ENCODE data around the gene FBXL17.

The FBXL17 gene

DNA sequence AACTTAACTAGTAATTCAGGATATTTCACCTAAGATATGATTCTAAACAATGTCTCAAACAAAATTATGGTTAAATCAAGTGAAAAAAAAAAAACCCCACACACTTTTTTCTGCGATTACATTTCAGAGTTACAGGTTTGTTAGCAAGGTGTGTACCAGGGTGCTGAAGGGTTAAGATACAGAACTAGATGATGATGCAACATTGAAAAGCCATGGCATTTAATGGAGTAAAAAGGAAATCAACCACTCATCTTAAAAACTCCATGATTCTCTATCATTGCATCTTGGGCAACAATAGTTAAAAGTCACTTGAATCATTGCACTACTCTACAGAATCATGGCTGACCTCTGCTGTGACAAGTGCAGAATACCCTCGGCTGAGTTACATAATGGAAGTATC is 440.9 kb downstream of the FBXL17 start:
- no peak for DNase-seq

DNA sequence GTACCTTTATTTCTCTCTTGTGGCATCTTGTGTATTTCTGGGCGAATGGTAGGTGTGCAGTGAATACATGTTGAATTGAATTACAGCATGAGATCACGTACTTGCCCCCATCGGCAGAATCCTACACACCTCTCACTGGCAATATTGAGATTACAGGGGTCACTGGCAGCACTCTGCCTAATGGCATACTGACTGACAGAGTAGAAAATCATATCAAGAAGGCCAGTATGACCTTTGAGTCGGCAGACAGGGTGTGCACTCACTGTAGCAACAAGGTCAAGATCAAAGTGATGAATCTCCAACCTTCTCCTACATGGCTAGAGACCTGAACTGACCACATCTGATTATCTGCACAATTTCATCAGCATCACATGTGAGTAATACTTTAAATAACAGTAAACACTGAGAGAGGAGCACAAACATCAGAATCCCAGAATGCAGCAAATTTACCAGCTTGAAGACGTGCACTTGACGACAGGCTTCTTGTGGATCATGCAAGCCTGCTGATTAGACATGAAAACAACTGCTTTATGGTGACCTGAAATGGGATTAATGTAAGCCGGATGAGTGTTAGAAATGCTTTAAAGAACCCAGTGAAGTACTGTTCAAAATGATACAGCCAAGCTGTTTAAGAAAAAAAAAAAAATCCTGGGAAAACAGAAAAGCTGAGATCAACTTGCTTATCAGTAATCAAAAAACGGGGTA is 444.1 kb downstream of the FBXL17 start:
- DNase-seq, result no peak

DNA sequence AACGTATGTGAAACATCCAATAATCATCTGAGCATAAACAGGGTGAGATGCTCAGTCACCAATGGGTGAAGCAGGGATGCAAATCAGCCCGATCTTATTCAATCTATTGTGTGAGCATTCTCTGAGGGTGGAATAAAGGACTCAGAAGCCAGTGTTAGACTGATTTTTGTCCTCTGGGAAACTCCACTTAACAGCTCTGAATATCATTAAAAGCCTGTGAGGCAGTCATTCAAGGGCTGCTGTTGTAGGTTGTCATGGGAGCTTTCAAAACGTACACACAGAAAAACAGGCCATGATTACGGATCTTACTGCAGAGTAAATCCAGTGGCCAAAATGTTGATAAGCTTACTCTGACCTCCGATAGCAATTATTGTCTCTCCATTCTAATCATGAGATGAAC is 444.7 kb downstream of the FBXL17 start:
- no peak for DNase-seq

DNA sequence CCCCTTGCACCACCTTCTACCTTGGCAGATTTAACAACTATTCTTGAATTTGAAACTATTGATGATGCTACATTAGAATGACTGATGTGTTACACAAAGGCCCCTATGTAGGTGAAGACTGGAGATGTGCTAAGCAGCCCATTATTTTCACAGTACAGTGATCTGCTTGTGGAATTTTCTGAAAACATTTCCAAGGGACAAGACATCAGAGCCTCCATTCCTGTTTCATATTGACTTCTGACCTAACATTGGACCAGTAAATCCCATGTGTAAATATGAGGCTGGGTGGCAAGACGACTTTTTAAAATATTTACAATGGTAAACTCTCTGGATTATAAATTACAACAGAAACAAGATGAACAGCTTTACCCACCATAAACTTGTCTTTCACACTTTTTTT is 445.4 kb downstream of the FBXL17 start:
- DNase-seq, result no peak

DNA sequence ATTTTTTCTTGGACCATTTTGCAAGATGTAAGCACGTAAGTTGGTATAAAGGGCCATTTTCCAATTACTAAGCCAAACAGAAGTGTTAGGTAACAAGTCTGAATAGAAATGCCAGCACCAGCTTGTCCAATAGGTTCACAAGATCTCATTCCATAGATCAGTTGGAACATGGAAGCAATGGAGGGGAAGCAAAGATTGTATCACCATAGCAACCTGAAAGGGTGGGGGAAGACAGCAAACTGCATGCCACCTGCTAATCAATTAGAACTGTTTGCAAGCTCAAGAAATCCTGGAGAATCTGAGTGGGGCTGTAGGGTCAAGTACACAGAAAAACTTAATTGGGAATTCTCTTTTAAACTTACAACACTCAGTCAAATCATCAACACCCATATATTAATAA is 446.3 kb downstream of the FBXL17 start:
- no peak for DNase-seq

DNA sequence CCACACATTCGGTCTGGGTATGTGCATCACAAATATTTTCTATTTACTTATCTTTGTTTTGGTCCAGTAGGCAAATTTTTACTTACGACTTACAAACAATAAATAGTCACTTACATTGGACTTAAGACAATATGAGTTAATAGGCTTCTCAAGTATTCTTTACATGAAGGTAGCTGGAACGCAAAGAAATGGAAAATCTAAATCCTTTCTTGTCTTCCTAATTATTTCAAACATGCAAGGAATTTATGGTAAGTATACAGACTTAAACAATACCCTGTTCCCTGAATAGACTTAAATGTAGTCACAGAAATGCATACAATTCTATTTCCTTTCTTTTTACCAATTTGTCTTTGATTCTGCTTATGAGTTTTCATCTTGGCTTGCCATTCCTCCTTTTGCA is 448.6 kb downstream of the FBXL17 start:
- no peak for DNase-seq

DNA sequence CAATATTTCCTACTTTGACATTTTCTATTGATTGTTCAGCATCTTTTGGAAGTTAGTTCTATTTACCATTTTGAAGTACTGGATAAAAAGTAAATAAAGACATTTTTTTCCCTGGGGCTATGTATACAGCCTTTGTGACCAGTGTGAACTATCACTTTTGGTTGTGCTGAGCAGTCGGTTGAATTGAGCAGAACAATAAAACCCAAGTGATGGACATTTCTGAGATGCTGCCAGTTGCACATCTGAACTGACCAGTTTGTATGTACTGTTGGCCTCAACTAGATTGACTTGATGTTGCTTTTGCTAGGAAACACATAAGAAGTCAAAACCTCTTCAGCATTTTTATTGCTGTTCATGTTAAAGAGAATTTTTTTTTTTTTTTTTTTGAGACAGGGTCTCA is 451.0 kb downstream of the FBXL17 start:
- no peak for DNase-seq

DNA sequence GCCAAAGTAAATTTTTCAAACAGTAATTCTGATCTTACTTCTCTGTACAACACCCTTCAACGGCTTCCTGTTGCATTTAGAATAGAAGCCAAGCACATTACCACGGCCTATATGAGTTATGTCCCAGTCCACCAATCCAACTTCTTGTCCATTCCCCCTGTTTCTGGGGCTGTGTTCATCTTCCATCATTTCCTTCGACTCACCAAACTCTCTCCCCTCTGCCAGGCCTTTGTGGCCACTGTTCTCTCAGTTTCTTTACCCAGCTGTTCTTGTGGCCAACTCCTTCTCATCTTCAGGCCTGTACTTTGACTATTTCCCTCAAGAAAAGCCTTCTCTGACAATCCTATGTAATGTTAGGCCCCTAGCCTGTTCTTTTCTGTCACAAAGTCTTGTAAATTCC is 451.8 kb downstream of the FBXL17 start:
- no peak for DNase-seq

DNA sequence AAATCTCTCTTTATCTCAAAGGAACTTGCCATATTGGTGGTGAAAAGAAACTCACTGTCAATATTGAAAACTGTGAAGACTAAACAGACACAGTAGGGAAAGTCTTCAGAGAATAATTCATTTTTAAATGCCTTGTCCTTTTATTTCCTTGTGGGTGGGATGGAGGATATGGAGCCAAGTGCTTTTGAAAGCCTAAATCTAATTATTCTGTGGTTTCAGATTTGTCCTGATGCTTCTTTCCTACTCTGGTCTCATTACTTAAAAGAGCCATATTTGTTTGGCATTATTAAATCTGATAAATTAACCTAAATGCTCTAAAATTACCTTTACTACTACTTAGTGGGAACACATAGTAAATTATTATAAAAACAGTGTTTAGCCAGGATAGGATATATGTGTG is 452.8 kb downstream of the FBXL17 start:
- no peak for DNase-seq

DNA sequence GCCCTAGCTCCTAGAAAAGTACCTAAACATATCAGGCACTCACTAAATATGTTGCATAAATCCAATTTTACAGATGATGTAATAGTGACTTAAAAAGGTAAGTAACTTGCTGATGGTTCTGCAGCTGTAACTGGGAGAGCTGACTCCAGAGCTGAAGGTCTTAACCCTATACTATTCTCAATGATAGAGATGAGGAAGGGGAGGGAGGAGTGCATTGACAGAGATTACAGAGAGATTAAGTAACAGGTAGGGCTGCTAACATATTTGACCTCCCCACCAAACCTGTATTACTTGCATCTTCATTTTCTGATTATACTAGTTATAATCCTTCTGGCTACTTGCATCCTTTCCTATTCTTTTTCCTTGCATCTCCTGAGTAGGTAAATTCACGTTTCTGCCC is 455.8 kb downstream of the FBXL17 start:
- no peak for DNase-seq

DNA sequence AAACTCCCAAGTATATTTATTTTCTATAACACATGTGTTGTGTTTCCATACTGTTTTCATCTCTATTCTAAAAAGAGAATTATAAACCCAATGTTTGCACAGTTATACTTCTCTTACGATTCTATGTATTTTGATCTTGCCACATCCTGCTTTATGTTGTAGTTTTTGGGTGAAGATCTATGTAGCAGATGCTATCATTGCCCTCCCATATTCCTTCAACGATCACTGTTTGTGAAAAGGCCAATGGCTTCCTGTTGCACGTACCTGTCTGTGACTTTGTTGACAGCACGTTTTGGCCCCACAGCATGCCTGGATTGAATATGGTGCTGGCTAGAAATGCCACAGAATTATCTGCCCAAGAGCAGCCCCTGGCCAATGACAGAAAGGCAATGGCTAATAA is 456.7 kb downstream of the FBXL17 start:
- no peak for DNase-seq

DNA sequence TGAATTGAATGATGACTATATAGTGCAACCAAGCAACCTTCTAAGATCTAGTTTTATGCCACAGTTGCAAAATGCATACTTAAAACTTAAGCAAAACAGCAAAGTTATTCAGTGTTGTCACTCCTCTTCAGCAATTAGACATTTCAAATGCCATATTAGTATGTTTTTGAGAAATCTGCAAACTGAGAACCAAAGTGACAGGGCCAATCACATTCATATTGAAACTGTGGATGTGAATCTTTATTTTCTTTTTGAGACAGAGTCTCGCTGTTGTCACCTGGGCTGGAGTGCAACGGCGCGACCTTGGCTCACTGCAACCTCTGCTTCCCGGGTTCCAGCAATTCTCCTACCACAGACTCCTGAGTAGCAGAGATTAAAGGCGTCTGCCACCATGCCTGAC is 461.9 kb downstream of the FBXL17 start:
- no peak for DNase-seq

DNA sequence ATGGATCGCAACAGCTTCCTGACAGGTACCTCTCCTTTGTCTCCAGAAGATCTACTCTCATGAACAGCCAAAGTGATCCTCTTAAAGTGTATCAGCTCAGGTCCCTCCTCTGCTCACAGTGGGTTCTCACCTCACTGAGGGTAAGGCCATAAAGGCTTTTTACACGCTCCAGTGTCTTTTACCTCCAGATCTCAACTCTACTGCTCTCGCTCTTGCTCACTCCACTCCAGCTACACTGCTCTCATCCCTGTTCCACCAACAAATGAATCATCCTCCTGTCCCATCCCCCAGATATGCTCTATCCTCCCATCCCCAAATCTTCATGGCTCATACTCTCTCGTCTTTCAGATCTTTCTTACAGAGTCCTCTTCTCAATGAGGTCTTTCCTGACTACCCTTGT is 462.5 kb downstream of the FBXL17 start:
- no peak for DNase-seq

DNA sequence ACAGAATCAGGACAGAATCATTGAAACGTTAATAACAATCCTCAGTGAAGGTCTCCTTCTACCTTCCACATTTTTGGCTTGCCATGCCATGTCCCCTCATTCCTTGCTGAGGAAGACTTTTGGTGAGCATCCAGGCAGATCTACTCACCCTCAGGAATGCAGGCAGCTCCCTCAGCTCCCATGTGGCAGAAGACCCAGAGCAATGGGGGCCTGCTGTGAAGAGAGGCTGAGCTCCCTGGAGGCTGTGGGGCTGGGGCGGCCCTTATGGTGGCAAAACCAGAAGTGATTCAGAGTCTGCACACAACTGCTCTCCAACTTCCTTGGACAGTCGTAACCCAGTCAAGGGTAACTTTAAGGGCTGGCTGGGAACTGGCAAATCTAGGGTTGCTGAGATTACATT is 463.9 kb downstream of the FBXL17 start:
- DNase-seq, result no peak

DNA sequence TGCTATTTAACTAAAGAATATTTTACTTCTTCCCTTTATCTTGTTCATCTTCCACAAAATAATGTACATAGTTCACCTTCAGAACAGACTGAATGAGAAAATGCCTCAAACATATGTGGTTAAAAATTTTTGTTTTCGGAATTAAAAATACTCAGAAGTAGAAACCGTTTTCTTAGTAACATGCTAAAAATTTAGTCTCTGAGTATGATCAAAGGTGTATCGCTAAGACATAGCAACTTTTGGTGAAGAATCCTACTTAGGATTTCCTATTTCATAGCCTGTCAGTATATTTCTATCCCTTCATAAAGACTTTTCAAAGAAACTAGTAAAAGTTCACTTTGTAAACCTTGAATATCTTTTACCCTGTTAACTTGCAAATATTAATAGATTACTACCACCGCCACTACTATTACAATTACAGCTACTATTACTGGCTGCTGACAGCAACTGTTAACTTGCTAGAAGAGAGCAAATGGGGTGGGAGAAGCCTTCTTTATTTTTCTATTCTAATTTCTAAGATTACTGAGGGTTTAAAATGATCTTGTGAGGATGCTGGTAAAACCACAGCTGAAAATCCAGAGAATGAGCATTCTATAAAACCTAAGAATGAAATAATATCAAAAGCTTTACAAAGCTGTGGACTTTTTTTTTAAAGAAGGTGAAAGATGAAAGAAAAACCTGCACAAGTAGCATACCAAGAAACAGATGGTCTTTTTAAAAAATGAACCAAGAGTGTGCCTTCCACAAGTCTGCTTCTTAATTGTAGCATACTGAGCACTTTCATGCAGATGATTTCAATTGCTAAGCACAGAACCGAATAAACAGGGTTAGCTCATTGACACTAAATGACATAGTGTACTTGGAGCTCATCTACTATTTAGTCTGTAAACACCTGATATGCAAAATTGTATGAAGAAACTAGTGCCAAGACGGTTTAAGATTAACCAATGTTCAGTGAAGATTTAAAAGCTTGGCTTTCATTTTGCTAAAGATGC is 464.9 kb downstream of the FBXL17 start:
- no peak for DNase-seq

DNA sequence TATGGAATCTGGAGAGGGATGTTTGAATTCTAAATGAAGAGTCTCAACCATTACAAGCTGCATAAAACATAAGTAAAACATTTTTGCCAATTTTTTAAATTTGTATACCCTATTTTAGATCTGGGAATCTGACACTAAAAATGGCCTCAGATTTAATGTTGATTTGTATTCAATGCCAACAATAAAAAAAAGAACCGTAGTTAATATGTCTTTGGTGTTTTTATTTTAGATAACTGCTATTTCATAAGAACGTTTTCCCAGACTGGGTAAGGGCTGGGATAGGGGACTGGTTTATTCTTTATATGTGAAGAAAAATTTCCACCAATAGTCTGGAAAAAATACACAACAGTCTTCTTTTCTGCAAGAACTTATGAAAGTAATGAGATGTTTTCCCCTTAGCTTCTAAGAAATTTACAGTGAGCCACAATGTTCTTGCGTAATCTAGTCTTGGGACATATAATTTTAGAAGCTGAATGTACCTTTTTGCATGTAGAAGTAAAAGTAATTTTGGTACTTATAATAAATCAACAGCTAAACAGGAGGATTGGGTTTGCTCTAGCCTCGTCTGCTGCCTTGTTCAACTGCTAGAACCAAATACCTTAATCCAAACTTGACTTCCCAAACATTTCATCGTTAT is 466.6 kb downstream of the FBXL17 start:
- DNase-seq, result no peak

DNA sequence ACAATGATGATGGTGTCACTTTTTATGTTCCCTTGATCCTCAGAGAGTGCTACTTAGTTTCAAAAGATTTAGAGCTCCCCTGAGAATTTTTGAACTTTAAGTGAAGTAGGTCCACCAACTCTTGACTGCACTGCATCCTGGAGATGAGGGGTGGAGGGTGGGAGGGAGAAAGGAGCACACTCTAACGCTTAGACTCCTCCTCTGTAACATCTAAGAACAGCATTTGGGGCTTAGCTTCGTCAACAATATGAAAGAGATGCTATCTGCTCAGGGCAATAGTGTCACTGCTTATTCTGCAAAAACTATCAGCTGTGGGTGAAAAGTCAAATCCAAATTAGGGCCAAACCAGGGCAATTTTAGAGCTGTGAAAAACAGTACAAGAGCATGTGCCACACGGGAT is 468.4 kb downstream of the FBXL17 start:
- no peak for DNase-seq

DNA sequence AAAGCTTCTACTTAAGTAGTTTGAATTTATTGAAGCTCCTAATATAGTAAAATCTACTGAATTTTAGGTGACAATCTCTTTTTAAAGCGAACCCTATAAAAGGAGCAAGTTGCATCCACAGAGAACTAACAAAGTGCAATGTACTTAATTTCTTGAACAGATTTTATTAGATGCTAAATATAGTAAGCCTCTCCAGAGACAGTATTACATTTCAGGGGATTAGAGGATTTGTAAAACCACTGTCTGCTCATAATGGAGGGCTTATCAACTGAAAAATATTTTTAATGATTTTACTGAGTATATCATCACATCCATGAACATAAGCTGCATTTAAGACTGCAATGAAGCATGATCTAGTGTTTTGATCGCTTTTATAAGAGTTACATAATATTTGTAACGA is 481.2 kb downstream of the FBXL17 start:
- DNase-seq, result no peak

DNA sequence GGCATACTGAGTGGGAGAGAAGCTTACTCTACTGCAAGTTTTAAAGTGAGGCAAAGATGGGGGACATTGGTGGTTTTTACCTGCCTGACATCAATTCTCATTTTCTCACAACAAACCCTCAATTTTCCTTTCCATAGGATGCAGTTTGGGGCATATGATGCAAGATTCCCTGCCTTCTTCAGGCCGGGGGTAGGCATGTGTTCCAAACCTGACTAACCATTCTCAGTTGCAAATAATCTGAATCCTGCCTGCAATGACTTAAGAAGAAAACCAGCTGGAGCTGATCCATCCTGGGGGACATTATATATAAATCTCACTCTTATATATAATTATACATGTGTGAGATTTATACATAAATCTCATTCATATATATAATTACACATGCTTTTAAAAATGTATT is 487.5 kb downstream of the FBXL17 start:
- DNase-seq, result no peak

DNA sequence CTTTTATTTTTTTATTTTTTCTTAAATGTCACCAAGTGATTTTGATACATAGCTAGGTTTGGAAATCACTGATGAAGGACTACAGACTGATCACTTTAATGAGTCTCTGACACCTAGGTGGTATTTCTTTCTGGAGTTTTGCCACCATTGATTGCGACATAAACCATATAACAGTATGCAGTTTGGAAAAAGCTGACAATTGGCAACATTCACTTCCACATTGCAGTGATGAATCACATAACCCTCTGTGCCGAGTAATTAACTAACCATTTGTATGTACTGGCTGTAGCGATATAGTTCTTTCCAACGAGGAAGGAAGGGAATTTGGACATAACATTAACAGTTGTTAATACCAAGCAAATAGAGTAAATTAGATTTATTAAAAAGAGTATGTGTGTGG is 488.3 kb downstream of the FBXL17 start:
- DNase-seq, result no peak

DNA sequence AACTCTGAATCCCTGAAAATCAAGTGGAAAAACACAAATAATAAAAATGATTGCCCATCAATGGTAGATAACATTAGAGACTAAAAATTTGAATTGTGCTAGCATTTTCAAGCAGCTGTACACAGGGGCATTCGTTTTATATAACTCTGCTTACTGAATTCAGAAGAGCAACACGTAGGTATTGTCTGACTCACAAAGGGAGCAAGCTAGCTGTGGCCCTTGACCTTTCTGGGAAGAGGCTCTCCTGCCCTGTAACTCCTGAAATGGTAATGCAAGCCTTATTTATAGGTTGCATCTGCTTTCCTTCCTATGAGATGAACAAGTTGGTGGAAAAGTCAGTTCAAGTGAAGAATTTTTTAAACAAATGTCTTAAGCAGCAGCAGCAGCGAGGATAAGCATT is 492.5 kb downstream of the FBXL17 start:
- DNase-seq, result no peak

DNA sequence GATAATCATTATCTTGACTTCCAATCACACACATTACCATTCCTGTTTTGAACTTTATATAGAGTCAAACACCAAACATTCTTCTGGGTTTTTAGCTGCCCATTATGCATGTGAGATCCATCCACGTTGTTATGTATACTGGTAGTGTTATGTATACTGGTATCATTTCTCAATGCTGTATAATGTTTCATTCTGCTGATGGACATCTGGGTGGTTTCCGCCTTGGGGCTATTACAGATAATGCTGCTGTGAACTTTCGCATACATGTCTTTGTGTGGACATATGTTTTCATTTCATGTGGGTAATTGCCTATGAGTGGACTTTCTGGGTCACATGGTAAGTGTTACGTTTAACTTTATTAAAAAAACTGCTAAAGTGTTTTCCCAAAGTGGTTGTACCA is 493.4 kb downstream of the FBXL17 start:
- no peak for DNase-seq

DNA sequence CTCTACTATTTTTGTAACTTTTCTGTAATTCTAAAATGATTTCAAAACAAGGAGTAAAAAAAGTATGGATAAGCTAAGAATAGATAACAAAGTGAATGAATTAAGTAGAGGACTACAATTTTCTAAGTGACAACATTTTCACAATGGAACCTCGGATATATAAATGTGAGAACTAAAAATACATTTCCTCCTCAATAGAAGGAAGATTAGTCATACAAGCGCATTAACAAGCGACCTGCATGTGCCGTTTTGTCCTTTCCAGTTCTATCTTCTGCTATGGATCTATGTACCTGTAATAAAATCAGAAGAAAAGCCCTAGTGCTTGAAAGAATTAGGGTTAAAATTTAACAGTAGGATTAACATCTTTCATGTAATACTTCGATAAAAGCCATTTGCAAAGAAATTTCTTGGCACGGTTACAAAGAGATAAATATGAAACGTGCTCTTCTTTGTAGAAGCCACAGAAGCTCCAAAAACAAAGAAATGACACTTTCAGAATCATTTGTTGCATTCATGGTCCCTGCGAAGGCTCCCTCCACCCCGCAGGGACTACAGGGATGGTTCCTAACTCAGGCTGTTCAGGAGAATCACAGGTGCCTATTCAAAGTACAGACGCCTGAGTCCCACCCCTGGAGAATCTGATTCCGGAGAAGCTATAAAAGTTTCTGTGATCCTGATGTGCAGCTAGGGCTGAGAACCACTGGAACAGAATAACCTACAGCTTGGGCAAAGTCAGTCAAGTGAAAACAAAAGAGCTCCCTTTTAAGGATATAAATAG is 494.5 kb downstream of the FBXL17 start:
- DNase-seq, result no peak

All from NK-92 treated with Interleukin-12 subunit alpha and Interleukin-12 subunit beta, amount 100 ng/mL, for 24 hours (cell line).